Activated effector memory CD4-positive, alpha-beta T cell treated with Interleukin-2 at 50 U/mL for 16 hours (primary cell): ENCODE data around the gene DDX54.
"Not testable (repeated sequence)": the region's sequence is repeated elsewhere in the genome, so short reads cannot be mapped to it uniquely, and the experiment has no call there.

Experiments used
- DNase-seq: peaks from one replicate; pipeline ENCODE4 v3.0.0-alpha.2; 2020

Gene DDX54

GRCh38 chr12:113158439-113159203 is 26.7 kb downstream of the DDX54 start:
- no peak for DNase-seq

- no peak for DNase-seq
Measured at GRCh38 chr12:113157218-113157859, 27.9 kb downstream of the DDX54 start.

- no peak for DNase-seq
Measured at GRCh38 chr12:113155646-113156045, 29.6 kb downstream of the DDX54 start.

- no peak for DNase-seq
Measured at GRCh38 chr12:113155060-113155459, 30.2 kb downstream of the DDX54 start.

GRCh38 chr12:113154351-113154973 is 30.8 kb downstream of the DDX54 start:
- no peak for DNase-seq

GRCh38 chr12:113152835-113153814 is 32.2 kb downstream of the DDX54 start:
- DNase-seq = peak; percentile 43

GRCh38 chr12:113152196-113152834 is 33.0 kb downstream of the DDX54 start:
- no peak for DNase-seq

- DNase-seq = no peak
Measured at GRCh38 chr12:113151655-113152054, 33.6 kb downstream of the DDX54 start.

- no peak for DNase-seq
Measured at GRCh38 chr12:113149361-113150150, 35.7 kb downstream of the DDX54 start, which contains the start of gene CFAP73. Gene CFAP73 (plus strand): TSS chr12:113149724. CDS start chr12:113149858, 134 bp downstream.

GRCh38 chr12:113146999-113147398 is 38.3 kb downstream of the DDX54 start:
- DNase-seq = no peak

- no peak for DNase-seq
Measured at GRCh38 chr12:113145720-113146551, 39.3 kb downstream of the DDX54 start.

- no peak for DNase-seq
Measured at GRCh38 chr12:113144806-113145205, 40.5 kb downstream of the DDX54 start.

GRCh38 chr12:113143959-113144358 is 41.3 kb downstream of the DDX54 start:
- no peak for DNase-seq

- no peak for DNase-seq
Measured at GRCh38 chr12:113142886-113143332, 42.4 kb downstream of the DDX54 start.

- DNase-seq = no peak
Measured at GRCh38 chr12:113142173-113142885, 42.9 kb downstream of the DDX54 start.

GRCh38 chr12:113141716-113142115 is 43.6 kb downstream of the DDX54 start:
- DNase-seq = not testable (repeated sequence)

- no peak for DNase-seq
Measured at GRCh38 chr12:113140706-113141105, 44.6 kb downstream of the DDX54 start.

GRCh38 chr12:113138826-113139225 is 46.5 kb downstream of the DDX54 start:
- DNase-seq = no peak
